Liver (tissue), 10 donors: ENCODE measurements around the gene FAM171A1. TPM values are rescaled to one million over a fixed set of nuclear protein-coding genes. Genes with fewer than 3 reads are reported as not detected.

ENCODE experiments used
- DNase-seq: peaks from one replicate; pipeline ENCODE4 v3.0.0-alpha.2; 2017; ENCODE audit warnings: low spot score
- H3K27ac ChIP-seq, 2 donors: one replicate each; pipeline ENCODE4 v1.7.0; 2013; ENCODE audit warnings: inconsistent platforms in 2 of 2, low read length in 2 of 2, control low read depth in 1 of 2, low read depth in 1 of 2, mild to moderate bottlenecking in 1 of 2
- H3K27me3 ChIP-seq, 4 donors: one replicate each; pipeline versions ENCODE4 v1.6.1 to v1.7.0; 2013; ENCODE audit warnings: low read length in 3 of 4, inconsistent platforms in 1 of 4, mild to moderate bottlenecking in 1 of 4, moderate library complexity in 1 of 4; ENCODE audit not compliant: control insufficient read depth in 4 of 4, insufficient read depth in 4 of 4
- H3K36me3 ChIP-seq, 4 donors: one replicate each; pipeline versions ENCODE4 v1.6.1 to v1.7.0; 2013; ENCODE audit warnings: low read length in 3 of 4, mild to moderate bottlenecking in 3 of 4, low read depth in 1 of 4, moderate library complexity in 1 of 4; ENCODE audit not compliant: control insufficient read depth in 4 of 4, insufficient read depth in 3 of 4
- H3K4me1 ChIP-seq, 4 donors: one replicate each; pipeline versions ENCODE4 v1.6.1 to v1.7.0; 2013; ENCODE audit warnings: low read length in 3 of 4, mild to moderate bottlenecking in 3 of 4, moderate library complexity in 1 of 4; ENCODE audit not compliant: control insufficient read depth in 4 of 4, insufficient read depth in 4 of 4
- H3K4me3 ChIP-seq, 3 donors: one replicate each; pipeline versions ENCODE4 v1.6.1 to v1.7.0; 2013; ENCODE audit warnings: low read length in 3 of 3, control low read depth in 1 of 3, low read depth in 1 of 3, mild to moderate bottlenecking in 1 of 3
- H3K9ac ChIP-seq, 2 donors: one replicate each; pipeline ENCODE4 v1.7.0; 2013; ENCODE audit warnings: low read length in 2 of 2, mild to moderate bottlenecking in 2 of 2, moderate library complexity in 2 of 2, control low read depth in 1 of 2, low read depth in 1 of 2
- H3K9me3 ChIP-seq, 4 donors: one replicate each; pipeline versions ENCODE4 v1.6.1 to v1.7.0; 2013; ENCODE audit warnings: low read length in 3 of 4; ENCODE audit not compliant: control insufficient read depth in 4 of 4
- EGR1 ChIP-seq, 2 donors: IDR thresholded peaks; 2 replicates each; pipeline ENCODE4 v1.6.1; 2016 to 2018; ENCODE audit warnings: antibody characterized with exemption in 2 of 2, low read depth in 2 of 2
- FOXA1 ChIP-seq: IDR thresholded peaks from 2 replicates; pipeline ENCODE4 v1.6.1; 2016; ENCODE audit warnings: antibody characterized with exemption
- GABPA ChIP-seq, 2 donors: IDR thresholded peaks in 1 of 2; conservative IDR thresholded peaks in 1 of 2; 2 replicates each; pipeline ENCODE4 v1.6.1; 2016; ENCODE audit warnings: antibody characterized with exemption in 2 of 2, mild to moderate bottlenecking in 1 of 2, moderate library complexity in 1 of 2
- HNF4A ChIP-seq, 2 donors: conservative IDR thresholded peaks; 2 replicates each; pipeline ENCODE4 v1.6.1; 2016; ENCODE audit warnings: antibody characterized with exemption in 2 of 2, mild to moderate bottlenecking in 2 of 2
- REST ChIP-seq: IDR thresholded peaks from 2 replicates; pipeline ENCODE4 v1.6.1; 2016; ENCODE audit warnings: antibody characterized with exemption, mild to moderate bottlenecking
- RXRA ChIP-seq, 2 donors: IDR thresholded peaks; 2 replicates each; pipeline ENCODE4 v1.6.1; 2017 to 2018; ENCODE audit warnings: antibody characterized with exemption in 2 of 2, mild to moderate bottlenecking in 1 of 2
- YY1 ChIP-seq: IDR thresholded peaks from 2 replicates; pipeline ENCODE4 v1.6.1; 2016; ENCODE audit warnings: antibody characterized with exemption, mild to moderate bottlenecking
- ZBTB33 ChIP-seq: IDR thresholded peaks from 2 replicates; pipeline ENCODE4 v1.6.1; 2016; ENCODE audit warnings: antibody characterized with exemption
- WGBS: extraction: QIAGEN DNeasy Blood & Tissue Kit; methylation state at CpG from one replicate; pipeline ENCODE4 v1.1.7; 2013; 5-methylcytosine and 5-hydroxymethylcytosine counted together
- polyA plus RNA-seq, 2 donors: library from polyadenylated mRNA; stranded (reverse) in 1 of 2; unstranded in 1 of 2; fragments of 200-250 nt in 1 of 2; fragments of >200 nt in 1 of 2; fragmentation: Nextera tagmentation in 1 of 2; extraction: Ambion mirVana in 1 of 2; gene quantifications; one replicate each; pipeline versions ENCODE4 v1.2.1 to v1.2.3, GENCODE V29; 2013 to 2015
- small RNA-seq: library from RNA; depleted of rRNA; stranded (forward); fragments of <200 nt; gene quantifications from one replicate; pipeline ENCODE3, GENCODE V24; 2014
- total RNA-seq, 2 donors: library from RNA; depleted of rRNA; stranded (reverse); fragments of >200 nt; gene quantifications; one replicate each; pipeline ENCODE4 v1.2.3, GENCODE V29; 2014
- donor health status: healthy.
- donor health status: healthy.
- donor health status: healthy.
- donor health status: healthy.
- donor health status: healthy.

Gene FAM171A1
- total and polyA plus RNA-seq, 4 donors = 2.5 to 10.2 (median 7.7) TPM

- WGBS = 88% methylated on average over 2 of the region's 2 CpGs
- TF ChIP-seq HNF4A (conservative IDR thresholded peaks at IDR 0.05) (no peak), ZBTB33 (no peak), EGR1 (IDR thresholded peaks at IDR 0.05; ENCODE audit: low read depth in 2 of 2) (no peak), REST (no peak), YY1 (no peak), FOXA1 (no peak), GABPA (IDR thresholded peaks at IDR 0.05 in 1 of 2, conservative IDR thresholded peaks at IDR 0.05 in 1 of 2) (no peak), RXRA (IDR thresholded peaks at IDR 0.05) (no peak)
- Histone ChIP-seq H3K36me3 (no peaks in the 10 kb centered on the region), H3K9ac (no peak overlapping the region), H3K4me3 (no peak overlapping the region), H3K27ac (no peak overlapping the region), H3K4me1 (peaks cover 0 to 20% (median 9%) of the 10 kb centered on the region in 4 donors), H3K27me3 (no peaks in the 10 kb centered on the region), H3K9me3 (no peaks in the 10 kb centered on the region)
- no peak for DNase-seq
These were observed 207.7 kb downstream of the FAM171A1 start for GRCh38 chr10:15163253-15163828.

Small RNAs within 50 kb of the gene (small RNA-seq; reads per million reads assigned to genes)
- not detected for gene AL590365.1

Other genes starting within 250 kb of the FAM171A1 start
- gene NMT2, start 202.6 kb downstream of the FAM171A1 start, total RNA-seq = 10 to 100 TPM in 1 of 2 donors, 1 to 10 TPM in 1; 9.6 to 18.7 TPM
- gene NMT2, start 202.6 kb downstream of the FAM171A1 start, polyA plus RNA-seq = 10 to 100 TPM; 15.4 to 19.1 TPM